Measurements from ENCODE around the gene PHYHD1. TPM values are rescaled to one million over a fixed set of nuclear protein-coding genes. Genes with fewer than 3 reads are reported as not detected.

PHYHD1 gene
- total and polyA plus RNA-seq, 2 of the 13 experiments (the other 11 are each of a cell fraction or from before 2014, with no cell fraction given), result 10.6 to 25.3 TPM

- TF ChIP-seq, protein P1, sequence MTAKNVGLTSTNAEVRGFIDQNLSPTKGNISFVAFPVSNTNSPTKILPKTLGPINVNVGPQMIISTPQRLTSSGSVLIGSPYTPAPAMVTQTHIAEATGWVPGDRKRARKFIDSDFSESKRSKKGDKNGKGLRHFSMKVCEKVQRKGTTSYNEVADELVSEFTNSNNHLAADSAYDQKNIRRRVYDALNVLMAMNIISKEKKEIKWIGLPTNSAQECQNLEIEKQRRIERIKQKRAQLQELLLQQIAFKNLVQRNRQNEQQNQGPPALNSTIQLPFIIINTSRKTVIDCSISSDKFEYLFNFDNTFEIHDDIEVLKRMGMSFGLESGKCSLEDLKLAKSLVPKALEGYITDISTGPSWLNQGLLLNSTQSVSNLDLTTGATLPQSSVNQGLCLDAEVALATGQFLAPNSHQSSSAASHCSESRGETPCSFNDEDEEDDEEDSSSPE (CRISPR knock-in tag; IDR thresholded peaks at IDR 0.05), result peak; percentile 80
- TF ChIP-seq ZNF737 (CRISPR knock-in tag; IDR thresholded peaks at IDR 0.05; ENCODE audit: borderline replicate concordance), result peak; percentile 47; the same call in 1 of the 2 replicates
- peak; percentile 45; the same call in 1 of the 2 replicates for TF ChIP-seq ZFX (CRISPR knock-in tag; IDR thresholded peaks at IDR 0.05; ENCODE audit: low read depth)
- TF ChIP-seq ZNF609 (CRISPR knock-in tag; IDR thresholded peaks at IDR 0.05; ENCODE audit: borderline replicate concordance), result peak; percentile 42; the same call in 1 of the 2 replicates
- TF ChIP-seq SIX1 (CRISPR knock-in tag; IDR thresholded peaks at IDR 0.05; ENCODE audit: borderline replicate concordance), result 0 out of 2 replicates have a peak, but pooled peaks have one; percentile 24
- no peak for TF ChIP-seq ZNF724P (CRISPR knock-in tag; IDR thresholded peaks at IDR 0.05; ENCODE audit: borderline replicate concordance)
- TF ChIP-seq FOXA3 (CRISPR knock-in tag; IDR thresholded peaks at IDR 0.05), result peak; percentile 67
- TF ChIP-seq, protein P2, sequence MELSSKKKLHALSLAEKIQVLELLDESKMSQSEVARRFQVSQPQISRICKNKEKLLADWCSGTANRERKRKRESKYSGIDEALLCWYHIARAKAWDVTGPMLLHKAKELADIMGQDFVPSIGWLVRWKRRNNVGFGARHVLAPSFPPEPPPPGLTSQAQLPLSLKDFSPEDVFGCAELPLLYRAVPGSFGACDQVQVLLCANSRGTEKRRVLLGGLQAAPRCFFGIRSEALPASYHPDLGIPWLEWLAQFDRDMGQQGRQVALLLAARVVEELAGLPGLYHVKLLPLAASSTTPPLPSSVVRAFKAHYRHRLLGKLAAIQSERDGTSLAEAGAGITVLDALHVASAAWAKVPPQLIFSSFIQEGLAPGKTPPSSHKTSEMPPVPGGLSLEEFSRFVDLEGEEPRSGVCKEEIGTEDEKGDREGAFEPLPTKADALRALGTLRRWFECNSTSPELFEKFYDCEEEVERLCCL (CRISPR knock-in tag; IDR thresholded peaks at IDR 0.05; ENCODE audit: borderline replicate concordance), result peak; percentile 60; the same call in 1 of the 2 replicates
- TF ChIP-seq, protein P3, sequence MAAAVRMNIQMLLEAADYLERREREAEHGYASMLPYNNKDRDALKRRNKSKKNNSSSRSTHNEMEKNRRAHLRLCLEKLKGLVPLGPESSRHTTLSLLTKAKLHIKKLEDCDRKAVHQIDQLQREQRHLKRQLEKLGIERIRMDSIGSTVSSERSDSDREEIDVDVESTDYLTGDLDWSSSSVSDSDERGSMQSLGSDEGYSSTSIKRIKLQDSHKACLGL (CRISPR knock-in tag; IDR thresholded peaks at IDR 0.05), result 0 out of 2 replicates have a peak, but pooled peaks have one; percentile 22
- peak; percentile 42; the same call in 1 of the 2 replicates for TF ChIP-seq DPF2 (CRISPR knock-in tag; IDR thresholded peaks at IDR 0.05; ENCODE audit: borderline replicate concordance, low read depth)
- 0 out of 2 replicates have a peak, but pooled peaks have one; percentile 59 for TF ChIP-seq ARNT2 (CRISPR knock-in tag; IDR thresholded peaks at IDR 0.05; ENCODE audit: low read depth)
- TF ChIP-seq ZBTB4 (CRISPR knock-in tag; IDR thresholded peaks at IDR 0.05; ENCODE audit: borderline replicate concordance), result peak; percentile 93; the same call in 1 of the 2 replicates
Measured at GRCh38 chr9:128917151-128917849, 3.5 kb upstream of the PHYHD1 start (continued).
